Activated B cell treated with CpG ODN at 0.5 μM for 24 hours (primary cell): ENCODE measurements around the gene ARHGEF38. TPM values are rescaled to one million over a fixed set of nuclear protein-coding genes. Genes with fewer than 3 reads are reported as not detected.
A peak's percentile ranks its signal among the peaks of the same experiment; 100 is the strongest.

ENCODE experiments used
- ATAC-seq: fragments of 200-7000 bp; cut with Tn5 transposase; one replicate; pipeline ENCODE4 v1.10.0; 2021; ENCODE audit warnings: low read depth, mild to moderate bottlenecking, moderate library complexity
- CTCF ChIA-PET: fragments of 350-600 bp; sonication (Branson Sonifier 250); formaldehyde crosslinking; loops from one replicate; lab custom pipeline; 2021; ENCODE audit warnings: antibody characterized with exemption; lab: Charles Lee
- POLR2A ChIA-PET: fragments of 350-600 bp; sonication (Branson Sonifier 250); formaldehyde crosslinking; loops from one replicate; lab custom pipeline; 2021; ENCODE audit warnings: antibody characterized with exemption; lab: Charles Lee
- DNase-seq: peaks from one replicate; pipeline ENCODE4 v3.0.0; 2022
- H3K27ac Mint-ChIP-seq: one replicate; pipeline ENCODE4 v1.8.0; 2020; ENCODE audit warnings: mixed read lengths
- H3K27me3 Mint-ChIP-seq: one replicate; pipeline ENCODE4 v1.8.0; 2021; ENCODE audit warnings: mixed read lengths
- H3K36me3 Mint-ChIP-seq: one replicate; pipeline ENCODE4 v1.8.0; 2021; ENCODE audit warnings: low read depth, mixed read lengths
- H3K4me1 Mint-ChIP-seq: one replicate; pipeline ENCODE4 v1.8.0; 2021; ENCODE audit warnings: mixed read lengths
- H3K4me3 Mint-ChIP-seq: one replicate; pipeline ENCODE4 v1.8.0; 2020; ENCODE audit warnings: mild to moderate bottlenecking, mixed read lengths
- H3K9me3 Mint-ChIP-seq: one replicate; pipeline ENCODE4 v1.8.0; 2020; ENCODE audit warnings: mixed read lengths
- intact Hi-C: fragments of 100-400 bp; cut with micrococcal nuclease; formaldehyde crosslinking; loops from one replicate; pipeline ENCODE4 v1.15.1; 2024
- total RNA-seq: library from RNA; stranded (reverse); gene quantifications from 2 replicates; pipeline ENCODE4 v1.2.3, GENCODE V29; 2022
- TF ChIP-seq, protein P1 (sequence below): fragments of 200-600 bp; IDR thresholded peaks from one replicate; pipeline ENCODE4 v1.8.0; 2022; ENCODE audit warnings: antibody characterized with exemption, mild to moderate bottlenecking

Gene ARHGEF38
- total RNA-seq, 1 donor from 2014 or later, result not detected

DNA sequence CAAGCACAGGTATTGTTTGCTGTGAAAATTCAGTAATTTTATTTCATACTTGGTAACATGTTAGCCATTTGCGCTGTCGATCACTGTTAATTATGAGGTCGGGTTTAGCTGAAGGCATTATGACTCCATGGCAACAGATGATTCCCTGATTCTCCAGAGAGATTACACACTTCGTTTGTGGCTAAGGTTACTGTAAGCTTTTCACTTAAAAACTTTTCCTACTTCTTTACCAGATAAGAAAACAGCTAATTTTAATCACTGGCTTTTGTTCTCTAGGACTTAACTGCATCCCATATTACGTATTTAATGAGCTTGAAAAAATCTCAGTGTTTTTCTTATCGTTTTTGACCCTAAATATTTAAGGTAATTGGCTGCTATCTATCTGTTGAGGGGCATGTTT, 158.3 kb downstream of the ARHGEF38 start:
- Mint-ChIP-seq H3K36me3 (peaks cover 11% of the 10 kb centered on the region), H3K9me3 (no peaks in the 10 kb centered on the region), H3K27ac (no peak overlapping the region), H3K27me3 (no peaks in the 10 kb centered on the region), H3K4me1 (peaks cover 38% of the 10 kb centered on the region), H3K4me3 (no peak overlapping the region)
- ATAC-seq, result no peak
- CTCF ChIA-PET, result no interaction called here
- no peak for DNase-seq
- TF ChIP-seq, protein P1, sequence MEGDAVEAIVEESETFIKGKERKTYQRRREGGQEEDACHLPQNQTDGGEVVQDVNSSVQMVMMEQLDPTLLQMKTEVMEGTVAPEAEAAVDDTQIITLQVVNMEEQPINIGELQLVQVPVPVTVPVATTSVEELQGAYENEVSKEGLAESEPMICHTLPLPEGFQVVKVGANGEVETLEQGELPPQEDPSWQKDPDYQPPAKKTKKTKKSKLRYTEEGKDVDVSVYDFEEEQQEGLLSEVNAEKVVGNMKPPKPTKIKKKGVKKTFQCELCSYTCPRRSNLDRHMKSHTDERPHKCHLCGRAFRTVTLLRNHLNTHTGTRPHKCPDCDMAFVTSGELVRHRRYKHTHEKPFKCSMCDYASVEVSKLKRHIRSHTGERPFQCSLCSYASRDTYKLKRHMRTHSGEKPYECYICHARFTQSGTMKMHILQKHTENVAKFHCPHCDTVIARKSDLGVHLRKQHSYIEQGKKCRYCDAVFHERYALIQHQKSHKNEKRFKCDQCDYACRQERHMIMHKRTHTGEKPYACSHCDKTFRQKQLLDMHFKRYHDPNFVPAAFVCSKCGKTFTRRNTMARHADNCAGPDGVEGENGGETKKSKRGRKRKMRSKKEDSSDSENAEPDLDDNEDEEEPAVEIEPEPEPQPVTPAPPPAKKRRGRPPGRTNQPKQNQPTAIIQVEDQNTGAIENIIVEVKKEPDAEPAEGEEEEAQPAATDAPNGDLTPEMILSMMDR, result no peak
- intact Hi-C loops, result no loop called here
- POLR2A ChIA-PET, result no interaction called here

DNA sequence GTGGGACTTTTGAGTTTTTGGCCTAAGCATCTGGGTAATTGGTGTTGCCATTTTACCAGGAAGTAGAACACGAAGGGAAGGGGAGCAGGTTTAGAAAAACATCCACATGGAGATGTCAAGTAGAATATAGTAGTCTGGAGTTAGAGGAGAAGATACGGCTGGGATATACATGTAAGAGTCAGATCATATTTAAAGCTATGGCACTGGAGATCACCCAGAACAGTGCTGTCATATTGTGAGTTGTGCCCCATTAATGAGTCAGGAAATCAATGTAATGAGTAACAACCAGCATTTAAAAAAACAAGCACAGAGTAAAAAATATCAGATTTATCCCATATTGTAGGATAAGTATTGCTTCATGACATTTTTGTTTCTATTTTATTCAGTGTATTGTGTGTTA, 160.3 kb downstream of the ARHGEF38 start:
- H3K4me1 Mint-ChIP-seq, result peaks cover 30% of the 10 kb centered on the region
- POLR2A ChIA-PET, result interaction anchor here (0.8 kb wide), 1 partner anchor 12 kb away, joined by 4 read pairs; no protein-coding TSS in a partner anchor
- no peak for DNase-seq
- intact Hi-C loops, result no loop called here
- CTCF ChIA-PET, result no interaction called here
- H3K27me3 Mint-ChIP-seq, result no peaks in the 10 kb centered on the region
- ATAC-seq, result no peak
- H3K9me3 Mint-ChIP-seq, result no peaks in the 10 kb centered on the region
- H3K36me3 Mint-ChIP-seq, result peaks cover 11% of the 10 kb centered on the region
- TF ChIP-seq, protein P1, result no peak
- H3K4me3 Mint-ChIP-seq, result no peak overlapping the region
- peak overlapping the region; percentile 0 for H3K27ac Mint-ChIP-seq

DNA sequence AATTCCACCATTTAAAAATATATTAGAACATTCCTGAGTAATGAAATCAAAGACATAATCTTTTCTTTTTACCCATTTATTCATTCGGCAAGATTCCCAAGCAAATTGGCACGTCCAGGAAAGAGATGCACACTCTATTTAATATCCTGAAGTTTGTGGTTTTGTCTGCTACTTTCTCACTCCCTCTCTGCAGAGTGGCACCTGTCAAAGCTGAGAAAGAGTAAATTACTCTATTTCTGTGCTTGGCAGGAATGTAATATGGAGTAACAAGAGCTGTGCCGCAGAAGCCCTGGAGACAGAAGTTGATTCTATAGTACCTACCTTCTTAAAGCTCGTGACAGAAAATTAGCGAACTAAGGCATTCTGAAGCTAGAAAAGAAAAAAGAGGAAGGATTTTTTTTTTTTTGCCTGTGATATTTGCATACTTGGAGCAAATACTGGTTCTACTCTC, 161.7 kb downstream of the ARHGEF38 start:
- H3K27ac Mint-ChIP-seq, result peak overlapping the region; percentile 77
- ATAC-seq (peak; percentile 90), DNase-seq (no peak)
- intact Hi-C loops, result loop anchor here (1.0 kb wide), 1 partner anchor 241 kb away; no protein-coding TSS in a partner anchor
- H3K4me3 Mint-ChIP-seq, result peak overlapping the region; percentile 82
- POLR2A ChIA-PET, result interaction anchor here (0.7 to 1.0 kb wide), 4 partner anchors 193 to 667 kb away, joined by 3 to 5 read pairs (median 3); no protein-coding TSS in a partner anchor
- TF ChIP-seq, protein P1, result no peak
- peaks cover 22% of the 10 kb centered on the region for H3K4me1 Mint-ChIP-seq
- H3K9me3 Mint-ChIP-seq, result no peaks in the 10 kb centered on the region
- CTCF ChIA-PET, result interaction anchor here (0.7 to 2.8 kb wide), 5 partner anchors 16 to 853 kb away, joined by 3 to 29 read pairs (median 3); partner anchors contain the start of gene PPA2
- H3K27me3 Mint-ChIP-seq, result no peaks in the 10 kb centered on the region
- peaks cover 2% of the 10 kb centered on the region for H3K36me3 Mint-ChIP-seq

DNA sequence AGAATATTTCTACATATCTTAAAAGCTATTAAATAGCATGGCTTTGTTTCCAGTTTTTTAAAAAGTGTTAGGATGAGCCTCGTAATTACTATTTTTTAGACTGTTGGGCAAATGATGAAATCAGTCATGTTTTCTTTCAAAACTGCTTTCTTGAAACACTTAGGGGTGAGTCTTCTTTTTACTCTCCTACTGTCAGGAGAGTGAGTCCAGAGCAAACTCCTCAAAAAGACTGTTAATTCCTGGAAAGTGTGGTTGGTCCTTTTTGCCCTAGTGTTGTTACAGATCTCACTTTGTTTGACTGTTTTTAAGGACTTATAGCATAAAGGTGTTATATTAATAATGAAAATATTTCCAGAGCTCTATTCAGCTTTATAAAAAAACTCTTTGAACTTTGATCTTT, 162.5 kb downstream of the ARHGEF38 start:
- intact Hi-C loops, result loop anchor here (1.0 kb wide), 5 partner anchors 194 to 784 kb away; no protein-coding TSS in a partner anchor
- H3K4me3 Mint-ChIP-seq, result no peak overlapping the region
- POLR2A ChIA-PET, result interaction anchor here (0.9 to 1.2 kb wide), 2 partner anchors 241 to 568 kb away, joined by 4 to 7 read pairs; partner anchors contain the start of genes PPA2 and TET2
- no peaks in the 10 kb centered on the region for H3K27me3 Mint-ChIP-seq
- CTCF ChIA-PET, result interaction anchor here (0.7 to 2.8 kb wide), 12 partner anchors 8 to 784 kb away, joined by 3 to 29 read pairs (median 4); partner anchors contain the start of gene PPA2
- DNase-seq (no peak), ATAC-seq (no peak)
- TF ChIP-seq, protein P1, result no peak
- no peak overlapping the region for H3K27ac Mint-ChIP-seq
- peaks cover 15% of the 10 kb centered on the region for H3K4me1 Mint-ChIP-seq
- H3K36me3 Mint-ChIP-seq, result peaks cover 4% of the 10 kb centered on the region
- no peaks in the 10 kb centered on the region for H3K9me3 Mint-ChIP-seq

DNA sequence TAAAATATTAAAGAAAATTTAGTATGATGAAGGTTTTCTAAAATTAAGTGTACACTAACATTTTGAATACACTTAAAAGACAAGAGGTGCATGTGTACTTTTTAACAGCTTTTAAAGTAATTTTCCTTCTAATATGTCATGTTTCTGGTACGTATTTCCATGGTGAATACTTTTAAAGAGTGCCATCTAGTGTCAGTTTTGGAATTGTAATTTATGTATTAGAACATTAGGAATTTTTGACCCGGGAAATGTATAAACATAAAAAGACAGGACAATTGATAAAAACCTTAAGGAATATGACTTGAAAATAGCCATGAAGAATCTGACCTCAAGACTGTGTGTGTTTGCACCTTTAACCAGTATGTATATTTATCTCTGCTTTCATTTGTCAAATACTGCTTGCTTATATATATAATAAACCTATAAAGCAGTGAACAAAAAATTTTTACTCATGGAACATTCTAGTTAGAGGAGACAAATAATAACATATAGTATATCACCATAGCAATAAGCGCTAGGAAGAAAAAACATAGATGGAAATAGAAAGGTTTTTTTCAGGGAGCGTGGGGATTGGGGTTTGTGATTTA, 163.4 kb downstream of the ARHGEF38 start:
- Mint-ChIP-seq H3K4me1 (peaks cover 15% of the 10 kb centered on the region), H3K27me3 (no peaks in the 10 kb centered on the region), H3K36me3 (peaks cover 7% of the 10 kb centered on the region), H3K4me3 (no peak overlapping the region), H3K27ac (no peak overlapping the region), H3K9me3 (no peaks in the 10 kb centered on the region)
- DNase-seq, result no peak
- intact Hi-C loops, result loop anchor here (1.0 kb wide), 4 partner anchors 194 to 784 kb away; no protein-coding TSS in a partner anchor
- TF ChIP-seq, protein P1, result peak; percentile 29
- CTCF ChIA-PET, result interaction anchor here (0.7 to 2.8 kb wide), 11 partner anchors 9 to 785 kb away, joined by 3 to 29 read pairs (median 3); partner anchors contain the start of gene PPA2
- ATAC-seq, result no peak
- POLR2A ChIA-PET, result interaction anchor here (0.9 to 1.2 kb wide), 2 partner anchors 242 to 569 kb away, joined by 4 to 7 read pairs; partner anchors contain the start of genes PPA2 and TET2
